Smooth muscle cell of the pulmonary artery (primary cell): ENCODE data around the gene CFAP97. TPM values are rescaled to one million over a fixed set of nuclear protein-coding genes. Genes with fewer than 3 reads are reported as not detected.

Source experiments
- total RNA-seq: library from RNA; depleted of rRNA; stranded (reverse); fragments of >200 nt; gene quantifications from 2 replicates; pipeline ENCODE4 v1.2.3, GENCODE V29; 2014

CFAP97 gene
- total RNA-seq: 42.5 and 50.5 TPM in 2 replicates

DNA sequence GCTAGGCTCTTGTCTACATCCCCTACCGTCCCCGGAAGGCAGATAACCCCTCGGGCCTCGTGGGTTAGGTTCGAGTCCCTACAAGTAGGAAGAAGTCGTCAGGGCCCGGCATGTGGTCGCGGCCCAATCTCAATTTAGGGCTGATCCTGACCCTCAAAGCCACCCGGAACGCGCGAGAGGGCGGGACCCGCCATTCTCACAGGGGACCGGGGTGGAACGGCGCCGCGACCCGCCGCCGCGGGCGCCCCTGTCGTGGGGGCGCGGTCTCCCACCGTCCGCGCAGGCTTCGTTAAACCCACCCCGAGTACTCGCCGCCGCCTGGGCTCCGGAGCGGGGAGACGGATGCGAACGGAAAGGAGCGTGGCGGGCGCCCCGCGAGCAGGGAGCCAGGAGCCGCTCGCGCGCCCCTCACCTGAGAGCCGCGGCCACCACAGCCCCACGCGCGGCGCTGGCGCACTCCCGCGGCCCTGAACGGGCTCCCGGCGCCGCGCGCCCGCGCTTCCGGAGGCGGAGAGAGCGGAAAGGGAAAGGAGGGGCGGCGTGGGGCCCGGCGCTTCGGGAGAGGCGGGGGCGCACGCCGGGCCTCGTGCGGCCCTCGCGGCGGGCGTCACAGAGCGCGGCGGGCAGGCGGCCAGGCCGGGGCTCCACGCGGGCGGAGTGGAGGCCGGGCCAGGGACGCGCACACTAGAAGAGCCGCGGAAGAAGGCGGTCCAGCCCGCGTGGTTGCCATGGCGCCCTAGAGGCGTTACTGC lies at the start of gene CFAP97:
TSS of gene CFAP97 (minus strand) at position 515 of the 752 bp plus-strand sequence. CDS start 12,804 bp downstream, outside the sequence.

GRCh38 chr4:185209031-185209851 lies 5.4 kb upstream of the CFAP97 start, which contains the start of gene SNX25:
TSS of gene SNX25 (plus strand) at chr4:185209598. CDS start at chr4:185209827, 229 bp downstream.

DNA sequence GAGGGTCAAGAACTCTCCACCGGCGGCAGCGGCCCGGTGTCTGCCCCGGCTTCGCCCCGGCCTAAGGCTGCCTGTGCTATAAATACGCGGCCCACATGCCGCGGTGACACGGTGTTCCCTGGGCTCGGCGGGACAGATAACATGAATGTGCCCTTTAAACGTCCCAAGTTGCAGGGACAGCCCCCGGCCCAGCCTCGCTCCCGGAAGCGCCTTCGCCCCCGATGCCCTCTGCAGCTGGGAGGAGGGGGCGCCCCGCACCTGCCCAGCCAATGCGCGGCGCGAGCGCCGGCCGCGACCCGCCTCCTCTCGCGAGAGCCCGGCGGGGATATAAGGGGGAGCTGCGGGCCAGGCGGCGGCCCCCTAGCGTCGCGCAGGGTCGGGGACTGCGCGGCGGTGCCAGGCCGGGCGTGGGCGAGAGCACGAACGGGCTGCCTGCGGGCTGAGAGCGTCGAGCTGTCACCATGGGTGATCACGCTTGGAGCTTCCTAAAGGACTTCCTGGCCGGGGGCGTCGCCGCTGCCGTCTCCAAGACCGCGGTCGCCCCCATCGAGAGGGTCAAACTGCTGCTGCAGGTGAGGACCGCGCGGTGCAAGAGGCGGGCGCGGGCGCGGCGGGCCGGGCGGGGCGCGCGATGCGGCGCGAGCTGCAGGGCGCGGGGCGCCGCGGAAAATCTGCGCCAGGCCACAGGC lies 60.7 kb downstream of the CFAP97 start, which contains the start of gene SLC25A4:
TSS of gene SLC25A4 (plus strand) at position 355 of the 689 bp plus-strand sequence. CDS start at position 462, 107 bp downstream.

Other genes with a start within 250 kb of the CFAP97 start
- gene HELT, start 185.5 kb downstream of the CFAP97 start, total RNA-seq: not detected in 2 replicates
- gene SLC25A4, start 60.7 kb downstream of the CFAP97 start, total RNA-seq: 30.4 and 33.3 TPM in 2 replicates
- gene SNX25, start 5.6 kb upstream of the CFAP97 start, total RNA-seq: 43.3 and 52.8 TPM in 2 replicates
- gene LRP2BP, start 191.9 kb upstream of the CFAP97 start, total RNA-seq: 0.65 and 0.76 TPM in 2 replicates
- 17.8 and 23.6 TPM in 2 replicates for gene ANKRD37, start 192.8 kb upstream of the CFAP97 start, total RNA-seq
- gene UFSP2, start 222.0 kb upstream of the CFAP97 start, total RNA-seq: 34.9 and 49.8 TPM in 2 replicates